Lung (tissue), 12 donors: ENCODE results near the gene CDC5L. TPM values are rescaled to one million over a fixed set of nuclear protein-coding genes. Genes with fewer than 3 reads are reported as not detected.

ENCODE experiments used
- ATAC-seq: fragments of 200-7000 bp; cut with Tn5 transposase; one replicate; pipeline ENCODE4 v1.9.1; 2020; ENCODE audit warnings: moderate number of reproducible peaks; ENCODE audit not compliant: insufficient read depth, low FRiP score
- DNase-seq, 3 donors: peaks; one replicate each; pipeline ENCODE4 v3.0.0-alpha.2; 2013 to 2017
- H3K27ac ChIP-seq, 2 donors: one replicate each; pipeline ENCODE4 v1.5.1; 2013; ENCODE audit warnings: mild to moderate bottlenecking in 2 of 2, moderate library complexity in 2 of 2, control low read depth in 1 of 2, inconsistent platforms in 1 of 2, low read depth in 1 of 2, low read length in 1 of 2
- H3K27me3 ChIP-seq, 3 donors: one replicate each; pipeline ENCODE4 v1.5.1; 2013; ENCODE audit warnings: low read length in 2 of 3; ENCODE audit not compliant: control insufficient read depth in 3 of 3, insufficient read depth in 3 of 3
- H3K36me3 ChIP-seq, 4 donors: one replicate each; pipeline ENCODE4 v1.5.1; 2013; ENCODE audit warnings: low read length in 4 of 4, mild to moderate bottlenecking in 1 of 4, moderate library complexity in 1 of 4; ENCODE audit not compliant: control insufficient read depth in 4 of 4, insufficient read depth in 4 of 4
- H3K4me1 ChIP-seq, 5 donors: one replicate each; pipeline ENCODE4 v1.5.1; 2013; ENCODE audit warnings: low read length in 5 of 5, mild to moderate bottlenecking in 2 of 5, moderate library complexity in 1 of 5; ENCODE audit not compliant: control insufficient read depth in 5 of 5, insufficient read depth in 5 of 5
- H3K4me3 ChIP-seq: one replicate; pipeline ENCODE4 v1.5.1; 2013; ENCODE audit warnings: mild to moderate bottlenecking, control low read depth, moderate library complexity
- H3K9ac ChIP-seq, 2 donors: one replicate each; pipeline ENCODE4 v1.5.1; 2013; ENCODE audit warnings: low read length in 2 of 2, control low read depth in 1 of 2; ENCODE audit not compliant: insufficient read depth in 1 of 2
- H3K9me3 ChIP-seq, 4 donors: one replicate each; pipeline ENCODE4 v1.5.1; 2013; ENCODE audit warnings: low read length in 3 of 4, mild to moderate bottlenecking in 1 of 4, moderate library complexity in 1 of 4; ENCODE audit not compliant: control insufficient read depth in 4 of 4, insufficient read depth in 3 of 4
- WGBS, 2 donors: extraction: QIAGEN DNeasy Blood & Tissue Kit; methylation state at CpG; one replicate each; pipeline ENCODE4 v1.1.7; 2013; 5-methylcytosine and 5-hydroxymethylcytosine counted together
- polyA plus RNA-seq, 2 donors: library from polyadenylated mRNA; stranded (reverse); fragments of 200-250 nt; gene quantifications; one replicate each; pipeline ENCODE4 v1.2.1, GENCODE V29; 2013
- total RNA-seq, 2 donors: library from RNA; depleted of rRNA in 1 of 2; stranded (reverse); fragments of >200 nt in 1 of 2; gene quantifications; one replicate each; pipeline ENCODE4 v1.2.1, GENCODE V29; 2014 to 2021
- TF ChIP-seq, protein P1 (sequence below): IDR thresholded peaks from 2 replicates; pipeline ENCODE4 v1.5.1; 2012; ENCODE audit warnings: mild to moderate bottlenecking; ENCODE audit errors: control extremely low read depth, extremely low read depth
- donor health status: control.
- donor health status: control.
- donor health status: Bipolar disorder and iron deficiency.
- donor health status: healthy.
- donor health status: DM: yes; HTN: yes; CAD: no.

CDC5L gene
- total and polyA plus RNA-seq, 4 donors: 5.1 to 26.8 (median 11.3) TPM

DNA sequence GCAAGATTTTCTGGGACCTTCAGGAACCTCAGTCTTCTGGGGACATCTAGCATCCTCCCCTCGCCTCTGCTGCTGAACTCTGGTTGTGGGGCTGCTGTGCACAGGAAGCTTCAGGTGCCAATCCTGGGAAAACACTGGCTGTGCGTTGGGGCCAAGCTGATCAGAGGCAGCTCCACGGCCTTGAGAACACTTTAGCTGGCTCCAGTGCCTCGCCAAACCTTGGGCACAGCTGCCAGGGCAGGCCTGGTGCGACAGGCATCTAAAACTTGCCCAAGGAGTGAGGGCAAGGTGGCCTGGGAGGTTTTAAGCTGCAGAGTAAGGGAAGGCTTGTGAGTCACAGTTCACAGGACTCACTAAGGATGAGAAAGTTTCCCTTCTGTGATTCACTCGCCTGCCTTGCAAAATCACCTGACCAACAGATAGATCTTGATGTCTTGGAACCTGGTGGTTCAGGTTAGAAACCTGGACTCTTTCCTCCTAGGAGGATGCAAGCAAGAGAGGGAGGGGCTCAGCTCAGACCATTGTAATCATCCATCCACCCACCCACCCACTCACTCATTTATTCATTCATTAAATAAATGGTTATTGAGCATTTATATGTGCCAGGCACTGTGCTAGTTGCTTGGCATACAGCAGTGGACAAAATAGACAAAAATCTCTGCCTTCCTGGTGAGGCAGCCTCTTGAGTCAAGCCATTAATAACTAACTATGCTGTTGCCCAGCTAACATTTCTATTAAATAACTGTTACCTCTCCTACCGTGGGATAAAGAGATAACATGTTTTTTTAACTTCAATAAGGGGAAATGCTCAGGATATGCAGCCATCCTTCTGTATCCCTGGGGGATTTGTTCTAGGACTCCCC is 47.5 kb upstream of the CDC5L start:
- peaks cover 0 to 43% (median 32%) of the 10 kb centered on the region in 3 donors for H3K27me3 ChIP-seq
- no peaks in the 10 kb centered on the region for H3K9me3 ChIP-seq
- no peak for ATAC-seq
- DNase-seq: no peak
- no peak overlapping the region for H3K4me3 ChIP-seq
- no peaks in the 10 kb centered on the region for H3K36me3 ChIP-seq
- peaks cover 0 to 7% (median 4%) of the 10 kb centered on the region in 5 donors for H3K4me1 ChIP-seq
- TF ChIP-seq, protein P1, sequence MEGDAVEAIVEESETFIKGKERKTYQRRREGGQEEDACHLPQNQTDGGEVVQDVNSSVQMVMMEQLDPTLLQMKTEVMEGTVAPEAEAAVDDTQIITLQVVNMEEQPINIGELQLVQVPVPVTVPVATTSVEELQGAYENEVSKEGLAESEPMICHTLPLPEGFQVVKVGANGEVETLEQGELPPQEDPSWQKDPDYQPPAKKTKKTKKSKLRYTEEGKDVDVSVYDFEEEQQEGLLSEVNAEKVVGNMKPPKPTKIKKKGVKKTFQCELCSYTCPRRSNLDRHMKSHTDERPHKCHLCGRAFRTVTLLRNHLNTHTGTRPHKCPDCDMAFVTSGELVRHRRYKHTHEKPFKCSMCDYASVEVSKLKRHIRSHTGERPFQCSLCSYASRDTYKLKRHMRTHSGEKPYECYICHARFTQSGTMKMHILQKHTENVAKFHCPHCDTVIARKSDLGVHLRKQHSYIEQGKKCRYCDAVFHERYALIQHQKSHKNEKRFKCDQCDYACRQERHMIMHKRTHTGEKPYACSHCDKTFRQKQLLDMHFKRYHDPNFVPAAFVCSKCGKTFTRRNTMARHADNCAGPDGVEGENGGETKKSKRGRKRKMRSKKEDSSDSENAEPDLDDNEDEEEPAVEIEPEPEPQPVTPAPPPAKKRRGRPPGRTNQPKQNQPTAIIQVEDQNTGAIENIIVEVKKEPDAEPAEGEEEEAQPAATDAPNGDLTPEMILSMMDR: no peak
- H3K27ac ChIP-seq: no peak overlapping the region
- WGBS, 2 donors: 64 to 75% methylated on average over 7 of the region's 7 CpGs
- no peak overlapping the region for H3K9ac ChIP-seq

DNA sequence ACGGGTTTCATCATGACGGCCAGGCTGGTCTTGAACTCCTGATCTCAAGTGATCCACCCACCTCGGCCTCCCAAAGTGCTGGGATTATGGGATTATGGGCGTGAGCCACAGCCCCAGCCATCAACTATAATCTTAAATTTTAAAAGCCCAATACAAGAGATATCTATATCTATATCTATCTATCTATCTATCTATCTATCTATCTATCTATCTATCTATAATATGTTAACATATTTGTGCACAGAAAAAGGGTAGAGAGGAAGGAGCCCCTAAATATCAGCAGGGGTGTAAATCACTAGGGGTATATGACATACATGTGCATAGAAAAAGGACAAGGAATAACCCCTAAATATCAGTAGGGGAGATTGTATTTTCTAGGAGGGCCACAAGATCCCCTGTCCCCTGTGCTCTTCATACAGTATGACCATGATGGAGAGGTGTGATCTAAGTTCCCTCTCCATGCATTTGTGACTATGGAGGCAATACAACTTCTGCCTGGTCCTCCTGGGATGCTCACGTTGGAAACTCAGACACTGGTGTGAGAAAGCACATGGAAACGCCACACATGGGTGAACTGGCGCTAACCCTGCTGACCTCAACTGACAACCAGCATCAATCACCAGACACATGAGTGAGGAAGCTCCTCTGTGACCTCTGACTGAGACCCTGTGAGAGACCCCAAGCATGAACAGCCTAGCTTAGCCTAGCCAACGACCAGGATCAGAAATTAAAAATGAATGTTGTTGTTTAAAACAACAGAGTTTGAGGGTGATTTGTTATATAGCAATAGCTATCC is 46.2 kb upstream of the CDC5L start:
- H3K4me3 ChIP-seq: no peak overlapping the region

DNA sequence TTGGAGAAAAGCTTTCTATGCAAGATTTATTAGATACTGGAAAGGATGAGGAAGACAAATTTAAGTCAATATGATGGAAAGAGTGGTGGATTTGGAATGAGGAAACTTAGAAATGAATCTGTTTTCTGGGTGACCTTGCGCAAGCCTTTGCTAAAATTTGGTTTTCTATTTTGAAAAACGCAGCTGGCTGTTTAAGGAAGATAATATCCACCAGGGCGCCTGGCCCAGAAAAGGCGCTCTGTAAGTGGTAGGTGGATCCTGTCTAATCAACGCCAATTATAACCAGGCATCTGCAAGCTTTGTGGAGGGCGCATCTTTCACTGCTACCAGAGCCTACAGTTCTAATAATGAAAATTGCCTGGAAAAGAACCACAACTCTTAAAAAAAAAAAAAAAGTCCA is 45.5 kb upstream of the CDC5L start:
- Histone ChIP-seq H3K27me3 (peaks cover 0 to 51% (median 39%) of the 10 kb centered on the region in 3 donors), H3K4me1 (peaks cover 0 to 7% (median 4%) of the 10 kb centered on the region in 5 donors), H3K36me3 (no peaks in the 10 kb centered on the region), H3K9ac (no peak overlapping the region), H3K4me3 (no peak overlapping the region), H3K9me3 (peaks cover 0 to 2% (median 0%) of the 10 kb centered on the region in 4 donors), H3K27ac (no peak overlapping the region)
- DNase-seq (peak in 2 of 3 donors; percentile 20 to 27), ATAC-seq (no peak)
- TF ChIP-seq, protein P1: no peak
- WGBS, 2 donors: 21 to 32% methylated on average over 6 of the region's 6 CpGs

More for the DNA sequence above, 46.2 kb upstream of the CDC5L start:
- Histone ChIP-seq H3K4me1 (peaks cover 0 to 7% (median 4%) of the 10 kb centered on the region in 5 donors), H3K9ac (no peak overlapping the region), H3K27ac (no peak overlapping the region), H3K27me3 (peaks cover 0 to 51% (median 39%) of the 10 kb centered on the region in 3 donors), H3K36me3 (no peaks in the 10 kb centered on the region), H3K9me3 (no peaks in the 10 kb centered on the region)
- ATAC-seq (no peak), DNase-seq (no peak)
- WGBS, 2 donors: 68 to 70% methylated on average over 8 of the region's 8 CpGs
- TF ChIP-seq, protein P1: no peak
